ENCODE measurements around the gene DCAF17.

DNA sequence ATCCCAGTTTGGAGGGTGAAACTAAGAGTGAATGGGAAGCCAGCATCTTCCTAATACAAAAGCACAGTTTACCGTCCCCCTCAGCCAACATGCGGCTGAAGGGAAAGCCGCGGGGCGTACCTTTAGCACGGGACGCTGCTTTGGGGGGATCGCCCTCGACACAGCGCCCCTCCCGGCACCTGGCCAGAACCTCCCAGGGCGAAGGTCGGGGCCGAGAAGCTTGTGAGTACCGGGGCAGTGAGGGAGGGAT is 338 bp upstream of the DCAF17 start, which contains the start of gene METTL8:
- TF ChIP-seq, protein P1, sequence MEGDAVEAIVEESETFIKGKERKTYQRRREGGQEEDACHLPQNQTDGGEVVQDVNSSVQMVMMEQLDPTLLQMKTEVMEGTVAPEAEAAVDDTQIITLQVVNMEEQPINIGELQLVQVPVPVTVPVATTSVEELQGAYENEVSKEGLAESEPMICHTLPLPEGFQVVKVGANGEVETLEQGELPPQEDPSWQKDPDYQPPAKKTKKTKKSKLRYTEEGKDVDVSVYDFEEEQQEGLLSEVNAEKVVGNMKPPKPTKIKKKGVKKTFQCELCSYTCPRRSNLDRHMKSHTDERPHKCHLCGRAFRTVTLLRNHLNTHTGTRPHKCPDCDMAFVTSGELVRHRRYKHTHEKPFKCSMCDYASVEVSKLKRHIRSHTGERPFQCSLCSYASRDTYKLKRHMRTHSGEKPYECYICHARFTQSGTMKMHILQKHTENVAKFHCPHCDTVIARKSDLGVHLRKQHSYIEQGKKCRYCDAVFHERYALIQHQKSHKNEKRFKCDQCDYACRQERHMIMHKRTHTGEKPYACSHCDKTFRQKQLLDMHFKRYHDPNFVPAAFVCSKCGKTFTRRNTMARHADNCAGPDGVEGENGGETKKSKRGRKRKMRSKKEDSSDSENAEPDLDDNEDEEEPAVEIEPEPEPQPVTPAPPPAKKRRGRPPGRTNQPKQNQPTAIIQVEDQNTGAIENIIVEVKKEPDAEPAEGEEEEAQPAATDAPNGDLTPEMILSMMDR (conservative IDR thresholded peaks at IDR 0.05; ENCODE audit: low read depth, low read length): peak; percentile 36; the same call in 1 of the 2 replicates
- TF ChIP-seq EZH2phosphoT487 (IDR thresholded peaks at IDR 0.05; ENCODE audit: borderline replicate concordance, low read length): no peak

All from PC-3 (cell line).